Measurements from ENCODE around the gene ENO1.
"Not testable (repeated sequence)": the region's sequence is repeated elsewhere in the genome, so short reads cannot be mapped to it uniquely, and the experiment has no call there.

ENO1 gene

GRCh38 chr1:8821084-8821483 is 57.4 kb downstream of the ENO1 start (continued):
- TF ChIP-seq ZNF362 (tag by site-specific recombination; IDR thresholded peaks at IDR 0.05) (no peak), ZNF18 (tag by site-specific recombination; IDR thresholded peaks at IDR 0.05) (no peak), ZNF677 (tag by site-specific recombination; IDR thresholded peaks at IDR 0.05) (no peak), ZNF174 (tag by site-specific recombination; IDR thresholded peaks at IDR 0.05) (no peak), ZNF391 (tag by site-specific recombination; IDR thresholded peaks at IDR 0.05; ENCODE audit: borderline replicate concordance, low read depth) (no peak), ZSCAN5A (tag by site-specific recombination; IDR thresholded peaks at IDR 0.05) (no peak), ZNF645 (tag by site-specific recombination; IDR thresholded peaks at IDR 0.05) (no peak), ZFP69B (tag by site-specific recombination; IDR thresholded peaks at IDR 0.05) (no peak), GLIS1 (tag by site-specific recombination; IDR thresholded peaks at IDR 0.05) (peak; percentile 32; the same call in 1 of the 2 replicates), ZNF121 (tag by site-specific recombination; IDR thresholded peaks at IDR 0.05) (no peak), SCRT1 (tag by site-specific recombination; IDR thresholded peaks at IDR 0.05; ENCODE audit: borderline replicate concordance) (no peak), OSR2 (tag by site-specific recombination; IDR thresholded peaks at IDR 0.05) (no peak), ZNF747 (tag by site-specific recombination; IDR thresholded peaks at IDR 0.05) (no peak), PRDM10 (tag by site-specific recombination; IDR thresholded peaks at IDR 0.05) (no peak), ZBTB48 (tag by site-specific recombination; IDR thresholded peaks at IDR 0.05) (no peak), ZNF654 (tag by site-specific recombination; IDR thresholded peaks at IDR 0.05; ENCODE audit: low read depth) (no peak), WT1 (tag by site-specific recombination; IDR thresholded peaks at IDR 0.05) (peak; percentile 72), SCRT2 (tag by site-specific recombination; IDR thresholded peaks at IDR 0.05) (no peak), ZNF600 (tag by site-specific recombination; IDR thresholded peaks at IDR 0.05) (peak; percentile 53; the same call in 1 of the 2 replicates), GFI1B (tag by site-specific recombination; IDR thresholded peaks at IDR 0.05) (no peak)

- H3K27ac ChIP-seq (ENCODE audit: extremely low read depth, low read depth, low read length): peak overlapping the region; percentile 97; the same call in 1 of the 2 replicates
- CTCF ChIA-PET; POLR2A ChIA-PET; H3K4me3 ChIP-seq (ENCODE audit: low read depth, low read length); H3K9me3 ChIP-seq (ENCODE audit: control insufficient read depth, insufficient read depth, low read depth, low read length); H3K36me3 ChIP-seq (ENCODE audit: control insufficient read depth in 2 of 2, insufficient read depth in 1 of 2, low read length in 2 of 2): not testable (repeated sequence)
- H3K4me1 ChIP-seq (ENCODE audit: control insufficient read depth, insufficient read depth, low read length): peaks cover 20% of the 10 kb centered on the region
These were observed 59.7 kb downstream of the ENO1 start for GRCh38 chr1:8818789-8819188.
